ENCODE data around the gene ECHS1. TPM values are rescaled to one million over a fixed set of nuclear protein-coding genes. Genes with fewer than 3 reads are reported as not detected.

The ECHS1 gene
- polyA plus RNA-seq, 3 donors, result 34.6 to 102 (median 85.1) TPM

- H3K27me3 ChIP-seq (ENCODE audit: control insufficient read depth in 2 of 2, insufficient read depth in 2 of 2, low read length in 2 of 2), result peaks cover 0 to 10% of the 10 kb centered on the region in 2 donors
- 64% methylated on average over 3 of the region's 5 CpGs for WGBS (ENCODE audit: insufficient coverage)
- H2AFZ ChIP-seq (ENCODE audit: insufficient read depth, low read depth, low read length, poor library complexity, severe bottlenecking), result no peak overlapping the region
- Mint-ChIP-seq H3K36me3 (peaks cover 27 to 28% of the 10 kb centered on the region in 2 donors), H3K27ac (no peak overlapping the region), H3K9me3 (peaks cover 0 to 14% (median 10%) of the 10 kb centered on the region in 7 donors), H3K27me3 (ENCODE audit: low read depth in 3 of 3) (peaks cover 18 to 23% (median 21%) of the 10 kb centered on the region in 3 donors), H3K4me1 (peaks cover 9% of the 10 kb centered on the region), H3K4me3 (peak overlapping the region in 1 of 2 donors; percentile 13)
- peaks cover 6 to 7% of the 10 kb centered on the region in 2 donors for H3K4me1 ChIP-seq (ENCODE audit: control insufficient read depth in 1 of 2, insufficient read depth in 2 of 2, low read length in 2 of 2)
- peaks cover 14 to 26% of the 10 kb centered on the region in 2 donors for H3K36me3 ChIP-seq (replicated peaks in 1 of 2; ENCODE audit: control insufficient read depth in 1 of 2, insufficient read depth in 2 of 2, low read length in 2 of 2)
- no peaks in the 10 kb centered on the region for H3K79me2 ChIP-seq (ENCODE audit: insufficient read depth, low read length)
- intact Hi-C loops (cut with micrococcal nuclease), result loop anchor here in 1 of 2 donors (5.0 kb wide), 2 partner anchors 174 to 374 kb away; partner anchors contain the start of gene CFAP46
- no peak for DNase-seq
- H4K20me1 ChIP-seq (ENCODE audit: insufficient read depth, low read length), result no peaks in the 10 kb centered on the region
- H3K9ac ChIP-seq (ENCODE audit: insufficient read depth, low read length, poor library complexity, severe bottlenecking), result no peak overlapping the region
- TF ChIP-seq CTCF (IDR thresholded peaks at IDR 0.05), result no peak
- peaks cover under 1 to 2% of the 10 kb centered on the region in 2 donors for H3K9me3 ChIP-seq (replicated peaks in 1 of 2; ENCODE audit: control insufficient read depth in 1 of 2, insufficient read depth in 1 of 2, low read length in 2 of 2)
- no peak overlapping the region for H3K4me3 ChIP-seq (replicated peaks in 1 of 3; ENCODE audit: low read depth in 2 of 3, low read length in 3 of 3)
- no peak overlapping the region for H3K4me2 ChIP-seq (replicated peaks; ENCODE audit: extremely low read depth, low read length, poor library complexity, severe bottlenecking)
- no peak overlapping the region for H3K27ac ChIP-seq (ENCODE audit: low read depth in 1 of 2, low read length in 2 of 2)
Observed at GRCh38 chr10:133315847-133316246, 57.3 kb downstream of the ECHS1 start.

DNA sequence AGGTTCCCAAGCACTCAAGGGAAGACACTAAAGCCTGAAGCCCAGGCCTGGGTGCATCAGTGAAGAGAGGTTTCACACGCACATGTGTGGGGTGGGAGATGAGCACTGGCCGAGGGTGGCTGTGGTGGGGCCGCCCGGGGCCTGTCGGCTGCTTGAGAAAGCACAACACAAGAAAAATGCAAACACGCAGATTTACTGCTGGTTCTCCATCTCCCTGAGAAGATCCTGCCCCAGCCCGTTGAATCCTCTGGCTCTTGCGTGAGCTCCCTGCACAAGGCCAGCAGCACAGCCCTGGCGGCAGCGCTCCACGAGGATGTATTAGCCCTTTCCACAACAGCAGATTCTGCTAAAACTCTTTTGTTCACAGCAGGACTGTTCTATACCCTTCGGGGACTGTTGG is 58.2 kb downstream of the ECHS1 start:
- H3K36me3 ChIP-seq (replicated peaks in 1 of 2; ENCODE audit: control insufficient read depth in 1 of 2, insufficient read depth in 2 of 2, low read length in 2 of 2), result peaks cover 23 to 35% of the 10 kb centered on the region in 2 donors
- intact Hi-C loops (cut with micrococcal nuclease), result loop anchor here in 1 of 2 donors (5.0 kb wide), 2 partner anchors 173 to 373 kb away; partner anchors contain the start of gene CFAP46

More for the DNA sequence above, 58.2 kb downstream of the ECHS1 start:
- Histone ChIP-seq H3K27ac (ENCODE audit: low read depth in 1 of 2, low read length in 2 of 2) (no peak overlapping the region), H4K20me1 (ENCODE audit: insufficient read depth, low read length) (peaks cover 3% of the 10 kb centered on the region), H3K4me1 (ENCODE audit: control insufficient read depth in 1 of 2, insufficient read depth in 2 of 2, low read length in 2 of 2) (peaks cover 6 to 7% of the 10 kb centered on the region in 2 donors), H2AFZ (ENCODE audit: insufficient read depth, low read depth, low read length, poor library complexity, severe bottlenecking) (no peak overlapping the region), H3K4me2 (replicated peaks; ENCODE audit: extremely low read depth, low read length, poor library complexity, severe bottlenecking) (no peak overlapping the region), H3K79me2 (ENCODE audit: insufficient read depth, low read length) (peaks cover under 1% of the 10 kb centered on the region), H3K9ac (ENCODE audit: insufficient read depth, low read length, poor library complexity, severe bottlenecking) (no peak overlapping the region), H3K4me3 (replicated peaks in 1 of 3; ENCODE audit: low read depth in 2 of 3, low read length in 3 of 3) (no peak overlapping the region), H3K9me3 (replicated peaks in 1 of 2; ENCODE audit: control insufficient read depth in 1 of 2, insufficient read depth in 1 of 2, low read length in 2 of 2) (no peaks in the 10 kb centered on the region), H3K27me3 (ENCODE audit: control insufficient read depth in 2 of 2, insufficient read depth in 2 of 2, low read length in 2 of 2) (peaks cover 0 to 10% of the 10 kb centered on the region in 2 donors)
- H3K9me3 Mint-ChIP-seq, result peaks cover 0 to 7% (median 6%) of the 10 kb centered on the region in 7 donors
- H3K27me3 Mint-ChIP-seq (ENCODE audit: low read depth in 3 of 3), result peaks cover 16 to 20% (median 20%) of the 10 kb centered on the region in 3 donors
- DNase-seq, result no peak
- H3K4me3 Mint-ChIP-seq, result no peak overlapping the region
- H3K27ac Mint-ChIP-seq, result peak overlapping the region in 1 of 7 donors; percentile 17
- H3K36me3 Mint-ChIP-seq, result peaks cover 35 to 37% of the 10 kb centered on the region in 2 donors
- peaks cover 9% of the 10 kb centered on the region for H3K4me1 Mint-ChIP-seq
- 95% methylated on average over 10 of the region's 12 CpGs for WGBS (ENCODE audit: insufficient coverage)
- TF ChIP-seq CTCF (IDR thresholded peaks at IDR 0.05), result no peak

Data from CD14-positive monocyte (primary cell).